GM21717 (cell line): ENCODE results near the gene CD86.
A peak's percentile ranks its signal among the peaks of the same experiment; 100 is the strongest.

Source experiments
- ATAC-seq: cut with Tn5 transposase; IDR thresholded peaks from one replicate; pipeline ENCODE4 v1.9.1; 2021; ENCODE audit warnings: mild to moderate bottlenecking, moderate library complexity; ENCODE audit not compliant: unreplicated experiment

The CD86 gene

DNA sequence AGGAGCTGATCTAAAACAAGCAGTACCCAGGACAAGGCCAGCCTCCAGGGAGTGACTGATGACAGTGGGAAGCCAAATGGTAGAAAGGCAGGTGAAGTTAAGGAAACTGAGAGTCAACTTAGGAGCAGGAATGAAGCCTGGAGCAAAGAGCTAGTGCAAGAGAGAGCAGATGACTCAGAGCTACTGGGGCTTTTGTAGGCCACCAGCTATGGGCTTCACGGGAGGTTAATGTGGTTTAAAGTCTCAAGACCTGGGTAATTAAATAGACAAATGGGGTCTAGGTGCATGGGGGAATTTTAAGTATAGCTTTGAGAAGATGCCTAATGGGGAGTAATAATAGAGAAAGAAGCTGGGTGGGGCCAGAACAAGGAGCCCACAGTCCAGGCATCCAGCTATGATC, 3.1 kb downstream of the CD86 start:
- no peak for ATAC-seq

DNA sequence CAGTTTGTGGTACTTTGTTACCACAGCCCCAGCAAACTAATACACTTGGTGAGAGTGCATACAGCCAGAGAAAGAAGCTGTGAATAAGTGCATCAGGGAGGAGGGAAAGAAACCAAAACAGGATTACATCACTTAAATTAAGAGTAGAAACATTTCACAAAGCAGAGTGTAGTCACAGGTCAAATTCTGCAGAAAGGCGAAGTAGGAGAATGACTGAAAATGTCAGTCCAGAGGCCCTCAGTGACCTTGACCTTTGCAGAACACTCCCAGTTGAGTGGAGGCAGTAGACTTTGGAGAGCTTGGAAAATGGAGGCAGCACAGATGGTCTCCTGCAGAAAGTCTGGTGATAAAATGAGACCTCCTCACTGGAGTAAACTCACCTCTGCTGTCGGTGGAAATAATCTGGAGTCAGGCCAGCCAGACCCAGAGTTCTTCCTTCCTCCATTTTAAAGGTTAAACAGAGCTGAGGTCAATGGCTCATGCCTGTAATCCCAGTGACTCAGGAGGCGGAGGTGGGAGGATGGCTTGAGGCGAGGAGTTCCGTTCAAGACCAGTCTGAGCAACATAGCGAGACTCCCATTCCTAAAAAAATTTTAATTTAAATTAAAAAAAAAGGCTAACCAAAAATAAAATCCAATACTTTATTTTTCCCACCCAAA, 5.0 kb downstream of the CD86 start:
- no peak for ATAC-seq

DNA sequence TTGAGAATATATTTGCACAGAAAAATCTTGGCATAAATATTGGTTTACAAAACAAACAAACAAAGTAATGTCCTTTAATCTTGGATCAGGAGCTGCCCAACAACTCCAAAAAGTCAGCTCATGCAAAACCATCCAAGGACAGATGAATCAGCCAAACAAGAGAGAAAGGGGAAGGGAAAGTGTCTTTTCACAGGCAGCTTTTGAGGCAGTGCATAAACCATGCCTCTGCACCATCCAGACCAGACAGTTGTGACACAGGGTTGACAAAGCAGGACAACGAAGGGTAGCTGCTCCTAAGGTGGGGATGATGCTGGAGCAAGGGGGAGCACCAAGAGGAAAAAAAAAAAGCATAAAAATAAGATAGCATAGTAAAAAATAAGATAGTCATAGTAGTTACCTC, 8.7 kb downstream of the CD86 start:
- ATAC-seq: no peak

DNA sequence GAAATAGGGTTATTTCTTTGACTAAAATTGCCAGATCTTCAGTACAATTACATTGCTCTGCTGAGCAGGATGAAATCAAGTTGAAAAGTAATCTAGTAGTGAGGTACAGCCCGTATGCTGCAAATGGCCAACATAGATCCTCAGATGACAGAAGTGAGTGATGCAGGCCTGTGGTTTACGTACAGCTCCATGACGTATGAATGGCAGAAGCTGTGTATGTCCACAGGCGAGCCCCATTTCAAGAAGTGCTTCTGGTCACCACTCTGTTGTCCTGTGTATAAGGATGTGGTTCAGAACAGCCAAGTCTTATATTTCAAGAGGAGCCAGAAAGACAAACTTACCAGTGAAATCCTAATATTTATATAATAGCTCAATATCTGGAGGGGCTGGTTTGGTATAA, 9.2 kb downstream of the CD86 start:
- no peak for ATAC-seq

DNA sequence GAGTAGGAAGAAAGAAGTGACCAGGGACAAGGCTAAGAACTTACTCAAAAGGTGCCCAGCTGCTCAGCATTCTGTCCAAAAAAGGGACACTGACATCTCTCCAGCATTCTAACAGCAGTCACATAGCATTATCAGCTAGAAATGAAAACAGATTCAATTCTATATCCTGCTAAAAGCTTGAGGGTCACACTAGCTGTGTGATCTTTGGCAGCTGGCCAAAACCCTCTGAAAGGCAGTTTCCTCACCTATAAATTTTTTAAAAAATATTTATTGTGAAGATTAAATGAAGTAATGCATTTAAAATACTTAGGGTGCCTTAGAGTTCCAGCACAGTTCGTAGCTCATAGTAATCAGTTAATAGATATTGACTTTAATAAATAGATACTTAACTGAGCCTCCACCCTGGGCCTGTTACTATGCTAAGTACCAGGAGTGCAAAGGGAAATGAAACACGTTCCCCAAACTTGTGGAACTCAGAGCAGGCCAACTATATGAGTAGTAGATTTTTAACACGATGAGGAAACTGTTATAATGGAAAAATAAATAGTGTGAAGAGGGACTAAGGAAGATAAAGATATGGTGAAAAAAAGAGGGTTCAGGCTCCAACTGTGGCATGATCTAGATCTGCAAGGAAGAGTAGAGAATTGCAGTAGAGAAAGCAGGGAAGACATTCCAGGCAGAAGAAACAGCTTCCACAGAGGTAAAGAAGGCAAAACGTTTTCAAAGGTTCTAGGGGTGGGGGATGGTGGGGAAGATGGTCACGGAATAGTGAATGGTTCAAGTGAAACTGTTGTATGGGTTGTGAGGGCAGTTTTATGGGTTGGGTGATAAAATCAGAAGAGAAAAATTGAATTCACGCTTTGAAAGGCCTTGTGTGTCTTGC, 11.4 kb downstream of the CD86 start:
- ATAC-seq: no peak

DNA sequence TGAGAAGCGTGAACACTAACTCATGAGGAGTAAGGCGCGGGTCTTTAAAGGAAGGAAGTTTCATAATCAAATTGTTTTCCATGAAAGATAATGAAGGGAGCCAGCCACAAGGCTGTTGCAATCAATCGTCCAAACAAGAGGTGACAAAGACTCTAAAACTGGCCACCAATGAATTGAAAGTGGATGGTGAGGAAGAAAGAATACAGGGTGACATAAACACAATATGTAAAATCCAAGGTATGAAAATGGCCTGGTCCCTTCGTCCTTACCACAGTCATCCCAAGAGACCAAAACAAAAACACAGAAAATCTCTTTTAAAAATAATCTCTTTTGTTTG, 12.0 kb downstream of the CD86 start:
- peak; percentile 45 for ATAC-seq

DNA sequence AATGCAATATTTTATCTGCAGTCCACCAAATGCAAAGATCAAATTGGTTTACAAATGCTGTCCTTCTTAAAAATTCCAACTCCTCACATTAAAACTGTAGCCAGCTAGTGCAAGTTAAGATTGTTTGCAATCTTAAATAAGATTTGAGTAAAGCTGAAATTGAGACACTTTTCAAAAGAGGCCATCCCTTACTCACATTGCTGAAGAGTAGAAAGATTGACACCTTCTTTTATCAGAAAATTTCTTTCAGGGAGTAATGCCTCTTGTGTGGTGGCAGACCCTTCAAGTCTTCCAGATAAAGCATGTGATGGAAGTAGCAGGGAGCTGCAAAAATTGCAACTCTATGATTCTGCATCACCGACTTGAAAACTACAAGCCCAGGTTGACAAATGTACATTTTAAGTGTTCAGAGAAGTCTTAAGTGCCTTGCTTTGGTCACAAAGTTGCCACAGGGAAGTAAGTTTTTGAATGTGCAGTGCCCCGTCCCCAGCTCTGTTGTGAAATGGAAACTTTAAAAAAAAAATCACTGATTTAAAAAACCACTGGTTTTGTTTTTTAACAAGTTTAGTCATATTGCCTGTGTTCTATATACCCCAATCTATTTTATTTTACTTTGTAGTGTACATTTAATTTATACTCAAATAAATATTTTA, 12.6 kb downstream of the CD86 start:
- ATAC-seq: no peak

DNA sequence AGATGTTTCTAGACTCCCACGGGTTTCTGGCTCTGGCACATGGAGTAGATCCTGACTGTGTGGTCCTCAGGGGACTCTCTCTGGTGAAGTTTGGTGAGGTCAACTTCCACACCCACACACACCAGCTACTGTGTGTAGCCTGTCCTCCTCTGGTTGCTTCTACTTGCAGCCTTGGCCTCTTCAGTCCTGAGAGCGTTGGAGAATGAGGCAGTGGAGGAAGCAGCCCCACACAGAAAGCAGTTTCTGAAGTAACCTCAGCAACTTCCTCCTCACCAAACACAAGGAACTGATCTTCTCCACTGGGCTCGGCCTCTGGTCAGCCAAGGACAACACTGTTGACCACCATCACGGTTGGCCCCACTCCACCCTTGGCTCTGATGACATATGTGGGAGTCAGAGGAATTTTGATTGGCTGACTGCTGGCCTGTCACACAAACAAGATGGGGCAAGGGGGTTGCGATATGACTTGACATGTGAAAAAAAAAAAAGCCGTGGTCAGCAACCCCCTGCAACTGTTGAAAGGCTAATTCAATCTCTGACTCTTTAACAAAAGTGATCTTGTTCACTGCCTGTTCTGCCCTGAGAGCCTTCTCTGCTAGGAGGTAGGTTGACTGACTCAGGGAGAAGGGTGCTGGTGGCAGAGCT, 19.6 kb downstream of the CD86 start:
- ATAC-seq: peak; percentile 44

DNA sequence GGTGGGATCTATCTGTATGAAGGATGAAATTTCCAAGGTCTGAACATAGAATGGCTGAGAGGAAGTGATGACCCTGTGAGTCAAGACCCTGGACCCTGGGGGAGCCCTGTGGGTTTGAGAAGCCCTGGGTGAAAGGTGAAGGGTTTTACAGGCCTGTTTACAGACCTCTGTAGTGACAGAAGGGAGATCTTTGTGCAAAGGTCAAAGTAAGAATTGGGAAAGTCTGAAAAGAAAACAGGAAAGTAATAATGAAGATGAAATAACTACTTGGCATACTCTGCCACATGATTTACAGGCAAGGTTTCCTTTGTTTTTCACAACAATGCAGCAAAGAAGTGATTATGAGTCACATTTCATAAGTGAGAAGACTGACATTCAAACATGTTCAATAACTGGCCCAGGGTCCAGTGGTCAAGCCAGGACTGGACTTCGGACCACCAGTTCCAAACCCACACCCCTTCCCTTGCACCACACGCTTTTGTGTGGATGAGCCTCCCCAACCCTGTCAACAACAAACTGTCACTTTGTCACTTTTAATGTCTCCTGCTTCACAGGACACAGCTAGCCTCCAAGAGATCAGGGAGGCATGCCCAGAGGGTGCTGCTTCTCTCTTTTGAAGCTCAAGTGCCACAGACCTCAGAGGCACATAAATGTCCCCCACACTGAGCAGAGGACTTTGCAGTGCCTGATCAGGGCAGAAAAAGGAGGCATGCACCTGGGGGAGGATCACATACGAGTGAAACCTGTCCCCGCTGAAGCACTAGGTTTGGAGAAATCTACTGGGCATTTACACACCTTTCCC, 21.5 kb downstream of the CD86 start:
- peak; percentile 10 for ATAC-seq

DNA sequence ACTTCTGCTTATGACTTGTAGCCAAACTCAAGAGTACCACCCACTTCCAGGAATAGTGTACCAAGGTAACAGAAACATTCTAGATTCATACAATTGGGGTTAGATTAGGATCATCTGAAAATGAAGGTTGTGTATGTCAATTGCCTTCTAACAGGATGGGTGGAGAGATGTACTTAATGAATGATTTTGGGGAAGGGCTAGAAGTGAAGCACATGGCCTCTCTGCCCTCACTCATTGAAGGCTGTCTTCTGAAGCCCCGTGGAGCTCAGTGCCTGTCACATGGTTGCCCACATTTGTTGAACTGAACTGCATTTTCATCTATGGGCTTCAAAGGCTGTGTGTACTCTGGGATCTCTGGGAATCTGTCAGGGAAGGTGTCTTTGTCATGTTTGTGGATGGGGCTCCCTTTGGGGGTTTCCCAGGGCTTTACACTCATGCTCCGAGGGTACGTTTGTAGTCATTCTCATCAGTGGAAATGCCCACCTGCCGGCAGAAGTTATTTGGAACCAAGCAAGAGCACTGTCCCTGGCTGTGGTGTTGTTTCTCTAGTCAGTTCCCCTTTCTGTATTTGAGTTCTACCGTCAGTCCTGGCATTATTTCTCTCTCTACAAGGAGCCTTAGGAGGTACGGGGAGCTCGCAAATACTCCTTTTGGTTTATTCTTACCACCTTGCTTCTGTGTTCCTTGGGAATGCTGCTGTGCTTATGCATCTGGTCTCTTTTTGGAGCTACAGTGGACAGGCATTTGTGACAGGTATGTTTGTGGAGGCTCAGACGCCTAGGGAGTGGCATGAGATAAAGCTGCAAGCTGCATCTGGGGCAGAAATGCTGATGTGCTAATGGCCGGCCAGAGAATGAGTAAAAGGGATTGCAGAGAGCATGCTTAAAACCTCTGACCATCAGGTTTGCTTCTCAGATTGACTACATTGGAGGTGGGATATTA, 22.4 kb downstream of the CD86 start:
- peak; percentile 28 for ATAC-seq

DNA sequence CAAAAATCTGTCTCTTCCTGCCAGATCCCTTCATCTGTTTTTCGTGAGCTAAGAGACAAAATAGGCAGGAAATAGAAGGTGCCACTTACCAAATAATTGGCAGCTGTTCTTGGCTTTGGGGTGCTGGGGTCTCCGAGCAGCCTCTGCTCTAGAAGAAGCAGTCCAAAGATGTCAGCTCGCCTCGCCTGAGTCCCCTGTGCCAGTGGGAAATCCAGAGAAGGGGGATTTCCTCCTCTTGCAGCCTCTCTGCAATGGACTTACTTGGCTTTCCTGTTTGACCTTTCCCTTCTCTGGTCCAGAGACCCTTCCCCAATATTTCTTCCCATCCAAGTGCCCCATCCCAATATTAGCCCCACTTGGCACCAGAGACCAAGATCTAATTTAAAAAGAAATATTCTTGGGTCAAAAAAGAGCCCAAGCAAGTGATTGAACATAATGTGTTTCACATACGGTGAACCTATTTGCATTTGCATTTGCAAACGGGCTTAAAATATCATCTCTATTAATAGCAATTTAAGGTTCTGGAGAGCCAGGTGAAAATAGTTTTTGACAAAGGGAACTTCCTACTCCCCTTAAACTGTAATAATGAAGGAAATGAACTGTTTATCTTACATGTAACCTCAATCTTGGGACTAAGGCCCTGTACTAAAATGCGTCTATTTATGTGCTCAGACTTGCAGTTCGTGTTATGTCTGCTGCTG, 23.2 kb downstream of the CD86 start:
- no peak for ATAC-seq

DNA sequence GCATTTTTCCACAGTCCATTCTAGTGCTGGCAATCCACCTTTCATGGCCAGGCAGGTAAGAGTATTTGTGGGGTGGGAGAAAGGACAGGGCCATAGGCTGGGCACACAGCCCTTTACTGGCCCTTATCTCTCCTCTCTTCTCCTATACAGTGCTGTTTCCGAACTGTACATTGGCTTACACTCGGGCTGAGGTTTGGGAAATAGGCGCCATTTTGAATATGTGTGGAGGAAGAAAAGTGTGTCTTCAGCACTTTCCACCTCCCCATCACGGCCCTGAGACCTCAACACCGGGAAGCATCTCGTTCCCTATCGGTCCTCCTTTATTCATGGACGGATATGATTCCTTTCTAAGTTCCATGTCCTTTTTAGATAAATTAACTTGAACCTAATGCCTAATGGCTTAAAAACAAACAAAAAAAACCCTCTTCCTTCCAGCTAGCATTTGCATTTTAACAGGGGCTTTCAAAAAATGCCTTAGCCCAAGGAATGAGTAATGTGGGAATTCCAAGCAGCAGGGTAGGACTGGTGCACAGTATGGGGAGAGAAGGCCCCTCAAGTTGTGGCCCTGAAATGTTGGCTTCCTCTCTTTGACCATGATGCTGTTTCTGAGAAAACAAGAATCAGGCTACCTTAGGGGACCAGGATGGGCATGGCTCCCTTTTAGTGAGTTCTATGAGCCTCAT, 24.5 kb downstream of the CD86 start:
- no peak for ATAC-seq

DNA sequence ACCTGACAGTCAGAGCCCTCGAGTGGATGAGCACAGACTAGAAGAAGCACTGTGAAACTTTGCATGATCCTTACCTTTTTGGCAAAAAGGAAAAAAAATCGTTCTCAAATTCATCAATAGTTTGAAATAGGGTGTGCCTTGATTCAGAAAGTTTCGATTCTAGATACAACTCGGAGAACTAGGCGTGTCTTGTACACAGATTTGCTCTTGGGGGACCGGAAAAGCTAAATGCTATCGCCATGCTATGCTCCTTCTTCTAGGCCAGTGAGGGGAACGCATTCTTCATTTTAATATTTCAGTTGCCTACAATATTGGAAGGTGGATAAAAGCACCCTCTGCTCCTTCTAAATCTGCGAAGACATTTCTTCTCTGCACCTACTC, 25.0 kb downstream of the CD86 start:
- no peak for ATAC-seq

DNA sequence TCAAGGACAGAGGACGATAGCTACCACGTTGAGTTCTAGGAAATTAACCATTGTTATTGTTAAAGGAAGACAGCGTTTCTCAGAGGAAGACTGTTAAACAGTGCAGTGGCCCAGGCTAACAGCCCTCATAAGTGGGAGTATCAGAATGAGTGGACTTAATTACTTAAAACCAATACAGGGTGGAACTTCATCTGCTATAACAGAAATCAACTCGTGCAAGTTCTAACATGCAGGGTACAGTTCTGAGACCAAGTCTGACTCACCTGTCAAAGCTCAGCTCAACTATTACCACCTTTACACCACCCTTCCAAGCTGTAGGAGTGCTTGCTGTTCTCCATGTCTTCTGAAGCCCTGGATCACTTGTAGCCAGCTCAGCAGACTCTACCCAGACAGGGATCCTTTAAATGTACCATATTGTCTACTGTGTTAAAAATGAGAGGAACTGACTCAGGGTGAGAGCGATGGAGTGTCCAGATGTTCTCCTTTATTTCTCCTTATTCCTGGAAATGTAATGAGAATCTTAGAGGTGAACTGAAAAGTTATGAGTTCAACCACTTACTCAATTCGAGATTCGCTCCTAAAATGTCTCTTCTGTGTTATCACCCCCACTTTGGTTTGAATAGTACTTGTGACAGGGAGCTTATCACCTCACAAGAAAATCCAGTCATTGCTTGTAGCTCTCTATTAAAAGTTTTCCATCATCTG, 26.5 kb downstream of the CD86 start:
- ATAC-seq: peak; percentile 41

DNA sequence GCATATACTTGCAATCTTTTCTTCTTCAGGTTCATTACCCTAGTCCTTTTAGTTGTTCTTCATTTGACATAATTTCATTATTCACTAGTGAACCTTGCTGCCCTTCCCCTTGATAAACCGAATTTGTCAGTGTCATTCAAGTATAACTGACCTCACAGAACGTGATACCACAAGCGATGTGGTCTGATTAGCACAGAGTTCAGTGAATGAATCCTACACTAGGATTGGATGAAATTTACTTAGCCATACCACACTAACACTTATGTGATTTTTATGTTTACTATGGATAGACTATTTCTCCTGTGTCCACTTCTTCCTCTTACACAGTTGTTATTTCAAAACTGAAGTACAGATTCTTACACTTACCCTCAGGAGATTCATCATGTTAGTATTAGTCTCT, 27.2 kb downstream of the CD86 start:
- ATAC-seq: no peak

DNA sequence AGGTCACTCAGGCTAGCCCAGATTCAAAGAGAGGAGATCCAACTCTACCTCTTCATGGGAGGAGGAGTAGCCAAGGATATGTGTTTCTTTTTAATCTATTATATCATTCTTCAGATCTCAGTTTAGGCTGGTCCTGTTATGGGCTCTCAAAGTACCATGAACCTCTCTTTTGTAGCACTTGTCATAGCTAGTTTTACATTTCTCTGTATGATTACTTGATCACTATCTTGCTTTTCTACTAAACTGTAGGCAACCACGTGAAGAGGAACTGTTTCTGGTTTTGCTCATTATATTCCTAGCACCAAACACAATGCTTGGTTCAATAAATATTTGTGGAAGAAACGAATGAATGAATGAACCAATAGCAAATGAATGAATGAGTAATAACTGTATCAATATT, 29.6 kb downstream of the CD86 start:
- no peak for ATAC-seq

DNA sequence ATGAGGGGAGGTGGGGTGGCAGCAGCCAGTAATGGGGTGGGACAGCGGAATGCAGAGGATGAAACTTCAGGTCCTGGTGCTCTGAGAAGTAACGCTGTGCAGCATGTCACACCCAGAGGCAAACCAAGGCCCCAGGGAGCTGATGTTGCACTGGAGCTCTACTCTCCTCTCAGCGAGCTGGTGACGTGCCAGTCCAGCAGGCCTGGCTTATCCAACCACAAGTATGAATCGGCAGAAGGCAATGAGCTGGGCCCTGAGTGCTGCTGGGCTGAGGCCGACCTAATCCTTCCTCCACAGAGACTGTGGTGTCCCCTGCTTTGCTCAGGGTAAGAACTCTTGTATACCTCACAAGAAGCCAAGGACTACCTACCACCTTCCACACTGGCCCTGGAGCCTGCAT, 30.5 kb downstream of the CD86 start:
- no peak for ATAC-seq

DNA sequence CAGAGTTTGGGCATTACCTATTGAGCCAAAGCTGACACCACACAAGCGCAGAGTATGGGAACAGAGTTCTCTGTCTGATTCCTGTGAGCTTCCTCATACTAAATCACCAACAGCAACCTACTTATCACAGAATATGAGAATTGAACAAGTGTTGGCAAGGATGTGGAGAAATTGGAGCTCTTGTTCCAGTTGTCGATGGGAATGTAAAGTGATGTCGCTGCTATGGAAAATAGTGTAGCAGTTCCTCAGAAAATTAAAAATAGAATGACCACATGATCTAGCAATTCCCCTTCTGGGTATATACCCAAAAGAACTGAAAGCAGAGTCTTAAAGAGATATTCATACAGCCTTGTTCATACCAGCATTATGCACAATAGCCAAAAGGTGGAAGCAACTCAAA, 33.4 kb downstream of the CD86 start:
- no peak for ATAC-seq
